Activated T-helper 17 cell treated with anti-CD3 and anti-CD28 coated beads, Interleukin-2, amount 50 U/mL, for 72 hours (primary cell): ENCODE results near the gene CHD5. TPM values are rescaled to one million over a fixed set of nuclear protein-coding genes. Genes with fewer than 3 reads are reported as not detected.
"Not testable (repeated sequence)": the region's sequence is repeated elsewhere in the genome, so short reads cannot be mapped to it uniquely, and the experiment has no call there.

Experiments used
- ATAC-seq: fragments of 150-1000 bp; cut with Tn5 transposase; replicated peaks from 2 replicates; pipeline ENCODE4 v1.10.0; 2021; ENCODE audit warnings: mild to moderate bottlenecking, moderate library complexity
- H3K27ac Mint-ChIP-seq: one replicate; pipeline ENCODE4 v1.8.0; 2022; ENCODE audit warnings: mixed read lengths
- H3K27me3 Mint-ChIP-seq: one replicate; pipeline ENCODE4 v1.8.0; 2022; ENCODE audit warnings: mixed read lengths
- H3K36me3 Mint-ChIP-seq: one replicate; pipeline ENCODE4 v1.8.0; 2022; ENCODE audit warnings: low read depth, mild to moderate bottlenecking, mixed read lengths
- H3K4me1 Mint-ChIP-seq: one replicate; pipeline ENCODE4 v1.8.0; 2022; ENCODE audit warnings: mixed read lengths
- H3K4me3 Mint-ChIP-seq: one replicate; pipeline ENCODE4 v1.8.0; 2022; ENCODE audit warnings: mild to moderate bottlenecking, mixed read lengths
- H3K9me3 Mint-ChIP-seq: one replicate; pipeline ENCODE4 v1.8.0; 2022; ENCODE audit warnings: mixed read lengths
- total RNA-seq, 2 donors: library from RNA; stranded (reverse); gene quantifications; one replicate each; pipeline ENCODE4 v1.2.3, GENCODE V29; 2022

CHD5 gene
- total RNA-seq: 1 to 10 TPM in 1 of 2 donors, under 1 TPM in 1; 0.43 to 1.2 TPM

DNA sequence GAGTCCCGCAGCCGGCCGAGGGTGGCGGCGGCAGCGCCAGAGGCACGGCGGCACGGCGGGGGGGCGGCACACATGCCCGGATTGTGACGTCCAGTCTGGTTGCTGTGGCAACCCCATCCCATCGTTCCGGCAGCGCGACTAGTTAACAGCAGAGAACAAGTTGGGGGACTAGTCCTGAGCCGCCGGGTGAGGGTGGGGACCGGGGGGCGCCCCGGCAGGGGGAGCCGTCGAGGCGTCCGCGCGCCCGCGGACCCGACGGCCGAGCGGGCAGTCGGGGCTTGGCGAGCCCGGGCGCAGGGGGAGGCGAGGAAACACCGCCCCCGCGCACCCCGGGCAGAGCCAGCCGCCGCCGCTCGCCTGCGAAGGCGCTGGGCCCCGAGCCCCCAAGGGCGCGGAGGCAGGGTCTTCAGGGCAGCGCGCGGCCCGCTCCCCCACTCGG is at the start of gene CHD5:
Gene CHD5, minus strand, starts transcription at position 54 of the 439 bp plus-strand sequence. CDS start 298 bp downstream, outside the sequence.
- Mint-ChIP-seq H3K27ac (no peak within 1 kb of the TSS), H3K9me3 (no peaks in the 10 kb centered on the region), H3K36me3 (peaks cover 21% of the 10 kb centered on the region), H3K4me1 (peaks cover 9% of the 10 kb centered on the region), H3K4me3 (peak within 1 kb of the TSS; percentile 55), H3K27me3 (peaks cover 28% of the 10 kb centered on the region)
- ATAC-seq: no peak

DNA sequence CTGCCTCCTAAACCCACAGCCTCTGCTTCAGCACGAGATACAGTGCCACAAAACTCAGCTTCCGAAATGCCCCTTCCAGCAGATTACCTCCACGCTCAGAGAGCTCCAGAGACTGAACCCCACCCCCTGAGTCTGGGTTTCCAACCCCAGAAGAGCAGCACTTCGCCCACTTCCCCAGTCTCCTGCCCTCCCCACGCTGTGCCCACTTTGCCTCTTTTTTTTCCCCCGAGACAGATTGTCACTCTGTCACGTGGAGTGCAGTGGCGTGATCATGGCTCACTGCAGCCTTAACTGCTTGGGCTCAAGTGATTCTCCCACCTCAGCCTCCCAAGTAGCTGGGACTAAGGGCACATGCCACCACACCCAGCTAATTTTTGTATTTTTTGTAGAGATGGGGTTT is 45.5 kb upstream of the CHD5 start:
- H3K36me3 Mint-ChIP-seq: peaks cover 93% of the 10 kb centered on the region
- no peak for ATAC-seq
- H3K4me1 Mint-ChIP-seq: no peaks in the 10 kb centered on the region
- no peak overlapping the region for H3K4me3 Mint-ChIP-seq
- no peaks in the 10 kb centered on the region for H3K9me3 Mint-ChIP-seq
- H3K27me3 Mint-ChIP-seq: no peaks in the 10 kb centered on the region
- no peak overlapping the region for H3K27ac Mint-ChIP-seq

GRCh38 chr1:6224718-6225117 is 44.6 kb upstream of the CHD5 start:
- no peaks in the 10 kb centered on the region for H3K9me3 Mint-ChIP-seq
- no peak overlapping the region for H3K4me3 Mint-ChIP-seq
- ATAC-seq: no peak
- no peaks in the 10 kb centered on the region for H3K27me3 Mint-ChIP-seq
- no peaks in the 10 kb centered on the region for H3K4me1 Mint-ChIP-seq
- peaks cover 87% of the 10 kb centered on the region for H3K36me3 Mint-ChIP-seq
- no peak overlapping the region for H3K27ac Mint-ChIP-seq

GRCh38 chr1:6223617-6224016 is 43.5 kb upstream of the CHD5 start:
- Mint-ChIP-seq H3K27me3 (no peaks in the 10 kb centered on the region), H3K4me3 (no peak overlapping the region), H3K4me1 (no peaks in the 10 kb centered on the region), H3K27ac (no peak overlapping the region), H3K36me3 (peaks cover 76% of the 10 kb centered on the region), H3K9me3 (no peaks in the 10 kb centered on the region)
- no peak for ATAC-seq

- Mint-ChIP-seq H3K9me3 (no peaks in the 10 kb centered on the region), H3K27ac (no peak overlapping the region), H3K27me3 (no peaks in the 10 kb centered on the region), H3K4me3 (no peak overlapping the region), H3K4me1 (no peaks in the 10 kb centered on the region), H3K36me3 (peaks cover 69% of the 10 kb centered on the region)
- ATAC-seq: no peak
These were observed 42.5 kb upstream of the CHD5 start for GRCh38 chr1:6222636-6223035.

- Mint-ChIP-seq H3K36me3 (peaks cover 56% of the 10 kb centered on the region), H3K27ac (no peak overlapping the region), H3K27me3 (no peaks in the 10 kb centered on the region), H3K4me3 (no peak overlapping the region), H3K4me1 (peaks cover 5% of the 10 kb centered on the region), H3K9me3 (no peaks in the 10 kb centered on the region)
- no peak for ATAC-seq
These were observed 41.2 kb upstream of the CHD5 start for GRCh38 chr1:6221210-6221784.

DNA sequence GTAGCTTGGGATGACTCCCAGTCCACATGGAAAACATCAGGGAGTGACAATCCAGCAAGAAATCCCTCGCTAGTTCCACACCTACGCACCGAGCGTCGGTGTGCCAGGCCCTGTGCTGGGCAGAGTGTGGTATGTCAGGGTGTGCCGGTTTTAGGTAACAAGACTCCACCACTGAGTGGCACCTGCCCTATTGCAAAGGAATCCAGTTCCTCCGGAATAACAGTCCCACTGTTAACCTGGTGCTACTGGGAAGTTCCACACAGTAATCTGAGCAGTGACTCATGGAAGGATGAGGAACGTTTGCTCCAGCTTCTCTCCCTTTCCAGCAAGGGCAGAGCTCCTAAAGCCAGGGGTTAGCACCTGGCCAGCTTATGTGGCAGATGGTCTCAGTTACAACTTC is 40.1 kb upstream of the CHD5 start:
- no peak overlapping the region for H3K27ac Mint-ChIP-seq
- H3K36me3 Mint-ChIP-seq: peaks cover 53% of the 10 kb centered on the region
- no peak for ATAC-seq
- no peaks in the 10 kb centered on the region for H3K27me3 Mint-ChIP-seq
- peaks cover 5% of the 10 kb centered on the region for H3K4me1 Mint-ChIP-seq
- no peaks in the 10 kb centered on the region for H3K9me3 Mint-ChIP-seq
- no peak overlapping the region for H3K4me3 Mint-ChIP-seq

GRCh38 chr1:6219641-6220040 is 39.5 kb upstream of the CHD5 start:
- not testable (repeated sequence) for ATAC-seq, H3K4me1 Mint-ChIP-seq, H3K4me3 Mint-ChIP-seq, H3K9me3 Mint-ChIP-seq, H3K27ac Mint-ChIP-seq, H3K27me3 Mint-ChIP-seq
- H3K36me3 Mint-ChIP-seq: peaks cover 47% of the 10 kb centered on the region

DNA sequence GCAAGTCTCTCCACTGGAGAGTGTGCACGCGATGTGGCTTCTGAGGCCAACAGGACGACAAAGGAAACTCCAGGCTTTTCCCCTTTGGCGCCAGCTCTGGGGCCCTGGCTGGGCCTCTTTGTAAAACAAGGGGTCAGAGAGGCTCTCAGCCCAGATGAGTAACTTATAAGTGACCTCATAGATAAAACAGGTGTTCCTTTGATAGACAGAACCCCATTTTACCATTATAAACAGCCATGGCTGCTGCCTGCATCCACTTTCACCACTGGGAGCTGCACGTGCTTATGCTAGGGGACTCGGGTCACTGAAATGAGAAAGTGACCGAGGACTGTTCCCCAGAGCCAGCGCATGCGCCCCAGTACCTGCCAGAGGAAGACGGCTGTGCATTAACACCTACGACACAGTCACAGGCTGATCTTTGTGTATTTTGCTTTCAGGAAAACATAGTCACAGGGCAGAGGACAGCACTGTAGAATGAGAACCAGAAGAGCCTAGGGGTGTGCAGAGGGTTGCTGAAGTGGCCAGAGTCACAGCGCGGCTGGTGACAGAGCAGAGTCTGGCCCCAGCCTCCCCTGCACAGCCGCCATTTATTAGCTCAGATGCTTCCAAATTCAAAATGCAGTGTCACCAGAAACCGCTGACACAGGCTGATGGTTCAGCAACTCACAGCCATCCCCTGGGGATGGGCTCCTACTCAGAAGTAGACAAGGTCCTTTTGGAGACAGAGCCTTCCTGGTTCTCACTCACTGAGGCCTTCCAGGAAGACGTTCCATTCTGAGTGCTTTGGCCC is 38.4 kb upstream of the CHD5 start:
- Mint-ChIP-seq H3K4me1 (peaks cover 5% of the 10 kb centered on the region), H3K4me3 (no peak overlapping the region), H3K9me3 (no peaks in the 10 kb centered on the region), H3K27me3 (no peaks in the 10 kb centered on the region), H3K27ac (no peak overlapping the region), H3K36me3 (peaks cover 36% of the 10 kb centered on the region)
- no peak for ATAC-seq

- Mint-ChIP-seq H3K4me1 (peaks cover 5% of the 10 kb centered on the region), H3K27me3 (no peaks in the 10 kb centered on the region), H3K9me3 (no peaks in the 10 kb centered on the region), H3K4me3 (no peak overlapping the region), H3K27ac (no peak overlapping the region), H3K36me3 (peaks cover 8% of the 10 kb centered on the region)
- no peak for ATAC-seq
These were observed 32.3 kb upstream of the CHD5 start for GRCh38 chr1:6212193-6212959.

GRCh38 chr1:6211731-6212130 is 31.6 kb upstream of the CHD5 start:
- ATAC-seq: no peak
- no peaks in the 10 kb centered on the region for H3K9me3 Mint-ChIP-seq
- H3K27me3 Mint-ChIP-seq: no peaks in the 10 kb centered on the region
- H3K36me3 Mint-ChIP-seq: peaks cover 8% of the 10 kb centered on the region
- H3K4me1 Mint-ChIP-seq: no peaks in the 10 kb centered on the region
- H3K27ac Mint-ChIP-seq: no peak overlapping the region
- H3K4me3 Mint-ChIP-seq: no peak overlapping the region

DNA sequence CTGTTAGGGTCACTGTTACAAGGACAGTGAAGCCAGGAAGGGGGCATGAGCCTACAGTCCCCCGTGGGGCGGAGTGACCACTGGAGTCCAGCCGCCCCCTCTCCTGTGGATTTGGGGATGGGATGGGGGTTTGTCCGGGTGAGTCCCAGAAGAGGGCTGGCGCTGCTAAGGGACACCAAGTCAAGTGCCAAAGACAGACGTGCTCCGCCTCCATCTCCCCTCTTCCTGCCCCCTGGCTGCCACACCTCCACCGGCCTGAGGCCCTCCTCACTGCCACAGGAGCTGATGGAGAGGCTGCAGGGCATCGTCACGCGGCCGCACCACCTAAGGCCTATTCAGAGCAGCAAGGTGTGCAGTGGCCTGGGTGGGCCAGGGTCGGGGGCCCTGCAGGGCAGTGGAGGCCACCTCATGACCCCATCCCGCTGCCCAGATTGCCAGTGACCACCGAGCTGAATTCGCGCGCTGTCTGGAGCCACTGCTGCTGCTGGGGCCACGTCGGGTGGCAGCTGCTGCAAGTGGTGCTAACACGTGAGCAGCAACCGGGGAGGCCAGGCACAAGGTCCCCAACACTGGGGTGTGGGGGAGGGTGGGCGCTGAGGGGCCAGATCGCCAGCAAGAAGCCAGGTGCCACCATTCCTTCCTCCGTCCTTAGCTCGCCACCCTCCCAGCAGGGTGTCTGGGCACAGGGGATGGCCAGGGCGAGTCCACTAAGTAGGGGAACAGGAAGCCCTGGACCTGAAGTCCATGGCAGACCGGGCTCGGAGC is 30.7 kb upstream of the CHD5 start:
- H3K9me3 Mint-ChIP-seq: no peaks in the 10 kb centered on the region
- H3K27me3 Mint-ChIP-seq: no peaks in the 10 kb centered on the region
- no peak for ATAC-seq
- no peak overlapping the region for H3K27ac Mint-ChIP-seq
- H3K36me3 Mint-ChIP-seq: peaks cover 5% of the 10 kb centered on the region
- H3K4me3 Mint-ChIP-seq: no peak overlapping the region
- no peaks in the 10 kb centered on the region for H3K4me1 Mint-ChIP-seq

GRCh38 chr1:6209661-6210580 is 29.8 kb upstream of the CHD5 start:
- no peaks in the 10 kb centered on the region for H3K36me3 Mint-ChIP-seq
- H3K9me3 Mint-ChIP-seq: no peaks in the 10 kb centered on the region
- no peaks in the 10 kb centered on the region for H3K27me3 Mint-ChIP-seq
- H3K27ac Mint-ChIP-seq: no peak overlapping the region
- peak overlapping the region; percentile 45 for H3K4me3 Mint-ChIP-seq
- ATAC-seq: no peak
- H3K4me1 Mint-ChIP-seq: no peaks in the 10 kb centered on the region
